Lower leg skin (tissue), 3 donors: ENCODE measurements around the gene CLCN1.

Source experiments
- POLR2A ChIP-seq, 2 donors: fragments of 450-650 bp; IDR thresholded peaks; one replicate each; pipeline ENCODE4 v1.6.1; 2016 to 2017; ENCODE audit warnings: antibody characterized with exemption in 2 of 2, mild to moderate bottlenecking in 1 of 2, moderate library complexity in 1 of 2
- TF ChIP-seq, protein P1 (sequence below), 3 donors: fragments of 450-650 bp; IDR thresholded peaks; one replicate each; pipeline ENCODE4 v1.5.1; 2016; ENCODE audit warnings: antibody characterized with exemption in 3 of 3, mild to moderate bottlenecking in 3 of 3, moderate library complexity in 2 of 3

- no peak for TF ChIP-seq POLR2A (IDR thresholded peaks at IDR 0.05)
- TF ChIP-seq, protein P1, sequence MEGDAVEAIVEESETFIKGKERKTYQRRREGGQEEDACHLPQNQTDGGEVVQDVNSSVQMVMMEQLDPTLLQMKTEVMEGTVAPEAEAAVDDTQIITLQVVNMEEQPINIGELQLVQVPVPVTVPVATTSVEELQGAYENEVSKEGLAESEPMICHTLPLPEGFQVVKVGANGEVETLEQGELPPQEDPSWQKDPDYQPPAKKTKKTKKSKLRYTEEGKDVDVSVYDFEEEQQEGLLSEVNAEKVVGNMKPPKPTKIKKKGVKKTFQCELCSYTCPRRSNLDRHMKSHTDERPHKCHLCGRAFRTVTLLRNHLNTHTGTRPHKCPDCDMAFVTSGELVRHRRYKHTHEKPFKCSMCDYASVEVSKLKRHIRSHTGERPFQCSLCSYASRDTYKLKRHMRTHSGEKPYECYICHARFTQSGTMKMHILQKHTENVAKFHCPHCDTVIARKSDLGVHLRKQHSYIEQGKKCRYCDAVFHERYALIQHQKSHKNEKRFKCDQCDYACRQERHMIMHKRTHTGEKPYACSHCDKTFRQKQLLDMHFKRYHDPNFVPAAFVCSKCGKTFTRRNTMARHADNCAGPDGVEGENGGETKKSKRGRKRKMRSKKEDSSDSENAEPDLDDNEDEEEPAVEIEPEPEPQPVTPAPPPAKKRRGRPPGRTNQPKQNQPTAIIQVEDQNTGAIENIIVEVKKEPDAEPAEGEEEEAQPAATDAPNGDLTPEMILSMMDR (IDR thresholded peaks at IDR 0.05): no peak
These were observed 46.5 kb downstream of the CLCN1 start, which contains the start of gene FAM131B for GRCh38 chr7:143362131-143363015.
